Activated CD4-positive, alpha-beta T cell treated with anti-CD3 and anti-CD28 coated beads, Interleukin-2, amount 50 U/mL, for 24 hours (primary cell): ENCODE results near the gene PRXL2B.
"Not testable (repeated sequence)": the region's sequence is repeated elsewhere in the genome, so short reads cannot be mapped to it uniquely, and the experiment has no call there.

ENCODE experiments used
- DNase-seq, 2 donors: peaks; one replicate each; pipeline ENCODE4 v3.0.0-alpha.2; 2020; ENCODE audit warnings: low read depth in 1 of 2, low spot score in 1 of 2

The PRXL2B gene

DNA sequence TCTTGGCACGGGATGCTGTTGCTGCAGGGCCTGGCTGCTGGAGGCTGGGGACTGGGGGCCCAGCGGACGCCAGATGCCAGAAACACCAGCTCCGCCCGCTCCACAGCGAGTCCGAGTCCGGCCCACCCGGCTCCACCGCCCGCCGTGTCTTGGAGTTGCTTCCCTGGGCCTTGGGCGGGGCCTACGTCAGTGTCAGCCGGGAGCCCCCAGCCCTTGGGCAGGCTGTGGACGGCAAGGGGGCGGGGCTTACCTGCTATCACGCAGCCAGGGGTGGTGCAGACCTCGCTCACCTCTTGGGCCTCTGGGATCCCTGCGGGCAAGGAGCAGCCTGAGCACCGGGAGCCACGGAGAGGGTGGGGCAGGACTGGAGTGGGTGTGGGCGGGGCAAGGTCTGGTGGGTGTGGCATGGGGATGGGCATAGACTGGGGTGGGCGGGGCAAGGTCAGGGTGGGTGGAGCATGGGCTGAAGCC is 24.5 kb downstream of the PRXL2B start:
- DNase-seq: no peak

GRCh38 chr1:2611621-2612437 is 25.3 kb downstream of the PRXL2B start:
- no peak for DNase-seq

DNA sequence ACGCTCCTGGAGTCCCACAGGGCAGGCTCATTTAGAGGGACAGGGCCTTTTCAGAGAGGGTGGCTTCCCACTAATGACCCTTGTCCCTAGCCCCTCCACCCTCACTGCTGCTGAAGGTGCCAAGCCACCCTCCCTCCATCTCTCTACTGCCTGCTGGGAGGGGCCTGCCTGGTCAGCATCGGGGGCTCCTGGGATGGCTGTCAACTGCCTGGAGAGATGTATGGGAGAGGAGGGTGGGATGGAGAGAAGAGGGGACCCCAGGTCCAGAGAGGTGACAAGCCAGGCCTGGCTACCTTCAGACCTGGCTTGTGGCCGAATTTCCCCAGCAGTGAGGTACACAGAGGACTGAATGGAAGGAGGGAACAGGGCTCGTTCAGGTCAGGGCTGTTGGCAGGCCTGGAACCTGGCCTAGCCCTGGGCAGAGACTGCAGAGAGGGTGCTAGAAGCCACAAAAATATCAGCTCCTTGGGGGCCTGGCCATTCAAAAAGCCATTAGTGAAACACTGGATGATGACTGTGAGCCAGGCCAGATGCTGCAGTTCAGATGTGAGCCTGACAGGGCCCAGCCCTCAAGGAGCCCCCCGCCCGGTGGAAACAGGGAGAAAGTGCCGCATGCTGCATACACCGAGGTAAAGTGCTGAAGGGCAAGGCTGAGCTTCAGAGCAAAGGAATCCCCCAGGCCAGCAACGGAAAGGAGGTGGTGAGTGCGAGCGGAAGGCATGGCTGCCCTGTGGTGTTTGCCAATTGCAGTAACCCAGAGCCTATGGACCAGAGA is 26.2 kb downstream of the PRXL2B start:
- DNase-seq: no peak

GRCh38 chr1:2614145-2614544 is 27.6 kb downstream of the PRXL2B start:
- no peak for DNase-seq

- no peak for DNase-seq
Observed at GRCh38 chr1:2617971-2618470, 31.4 kb downstream of the PRXL2B start.

GRCh38 chr1:2623571-2624337 is 37.2 kb downstream of the PRXL2B start:
- DNase-seq: no peak

DNA sequence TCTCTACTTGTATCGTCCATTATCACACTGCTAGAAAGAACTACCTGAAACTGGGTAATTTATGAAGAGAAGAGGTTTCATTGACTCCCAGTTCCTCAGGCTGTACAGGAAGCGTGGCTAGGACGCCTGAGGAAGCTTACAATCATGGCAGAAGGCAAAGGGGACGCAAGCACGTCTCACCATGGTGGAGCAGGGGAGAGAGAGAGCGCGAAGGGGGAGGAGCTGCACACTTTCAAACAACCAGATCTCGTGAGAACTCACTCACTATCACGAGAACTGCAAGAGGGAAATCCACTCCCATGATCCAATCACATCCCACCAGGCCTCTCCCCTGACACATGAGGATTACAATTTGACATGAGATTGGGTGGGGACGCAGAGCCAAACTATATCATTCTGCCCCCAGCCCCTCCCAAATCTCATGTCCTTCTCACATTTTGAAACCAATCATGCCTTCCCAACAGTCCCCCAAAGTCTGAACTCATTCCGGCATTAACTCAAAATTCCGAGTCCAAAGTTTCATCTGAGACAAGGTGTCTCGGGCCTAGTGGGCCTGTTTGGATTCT is 38.2 kb downstream of the PRXL2B start:
- no peak for DNase-seq

GRCh38 chr1:2625311-2625710 is 38.7 kb downstream of the PRXL2B start:
- DNase-seq: no peak

DNA sequence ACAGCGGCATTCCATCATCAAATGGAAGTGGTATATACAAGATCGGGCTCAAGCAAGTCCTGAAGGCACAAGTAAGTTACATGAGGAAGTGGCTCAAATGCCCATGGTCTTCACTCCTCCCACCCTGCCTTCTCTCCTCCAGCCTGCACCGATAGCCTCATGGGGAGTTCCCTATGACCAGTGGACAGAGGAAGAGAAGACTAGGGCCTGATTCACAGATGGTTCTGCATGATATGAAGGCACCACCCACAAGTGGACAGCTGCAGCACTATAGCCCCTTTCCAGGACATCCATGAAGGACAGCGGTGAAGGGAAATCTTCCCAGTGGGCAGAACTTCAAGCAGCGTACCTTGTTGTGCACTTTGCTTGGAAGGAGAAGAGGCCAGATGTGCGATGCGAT is 39.2 kb downstream of the PRXL2B start:
- DNase-seq: not testable (repeated sequence)

- DNase-seq: no peak
Observed at GRCh38 chr1:2627746-2628145, 41.2 kb downstream of the PRXL2B start.

- no peak for DNase-seq
Observed at GRCh38 chr1:2628191-2628932, 41.8 kb downstream of the PRXL2B start.

GRCh38 chr1:2628933-2629626 is 42.5 kb downstream of the PRXL2B start:
- no peak for DNase-seq

DNA sequence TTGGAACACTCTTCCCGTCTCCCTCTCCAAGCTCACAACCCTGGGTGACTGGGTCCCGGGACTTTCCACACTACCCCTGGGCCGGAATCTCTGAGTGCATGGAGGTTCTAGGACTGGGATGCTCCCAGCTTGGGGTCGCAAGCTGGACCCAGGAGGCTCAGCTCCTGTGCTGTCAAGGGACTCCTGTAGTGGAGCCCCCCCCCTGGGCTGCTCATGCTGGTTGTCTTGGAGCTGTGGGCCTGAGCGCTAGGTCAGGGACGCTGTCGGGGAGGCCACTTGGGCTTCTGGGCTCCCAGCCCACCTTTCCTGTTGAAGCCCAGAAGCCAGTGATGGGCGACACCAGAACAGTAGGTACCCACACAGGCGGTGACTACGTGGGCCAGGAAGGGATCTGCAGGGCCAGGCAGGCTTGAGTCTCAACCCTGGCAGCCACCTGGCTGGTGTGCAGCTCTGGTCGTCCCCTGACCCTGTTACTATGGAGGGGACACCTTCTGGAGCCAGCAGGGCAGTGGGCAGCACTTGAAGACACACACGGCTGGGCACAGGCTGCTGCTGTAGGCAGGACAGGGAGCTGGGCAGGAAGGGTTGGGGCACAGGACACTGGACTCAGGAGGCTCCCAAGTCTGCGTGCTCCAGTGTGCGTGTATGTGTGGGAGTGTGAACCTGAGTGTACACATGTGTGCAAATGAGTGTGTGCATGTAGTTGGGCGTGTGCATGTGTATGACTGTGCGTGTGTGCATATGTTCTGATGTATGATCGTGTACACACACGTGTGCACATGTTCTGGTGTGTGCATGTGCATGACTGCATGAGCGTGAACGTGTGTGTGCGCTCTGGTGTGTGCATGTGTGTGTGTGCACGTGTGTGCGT is 43.3 kb downstream of the PRXL2B start:
- DNase-seq: no peak

GRCh38 chr1:2630498-2631135 is 44.0 kb downstream of the PRXL2B start:
- no peak for DNase-seq

DNA sequence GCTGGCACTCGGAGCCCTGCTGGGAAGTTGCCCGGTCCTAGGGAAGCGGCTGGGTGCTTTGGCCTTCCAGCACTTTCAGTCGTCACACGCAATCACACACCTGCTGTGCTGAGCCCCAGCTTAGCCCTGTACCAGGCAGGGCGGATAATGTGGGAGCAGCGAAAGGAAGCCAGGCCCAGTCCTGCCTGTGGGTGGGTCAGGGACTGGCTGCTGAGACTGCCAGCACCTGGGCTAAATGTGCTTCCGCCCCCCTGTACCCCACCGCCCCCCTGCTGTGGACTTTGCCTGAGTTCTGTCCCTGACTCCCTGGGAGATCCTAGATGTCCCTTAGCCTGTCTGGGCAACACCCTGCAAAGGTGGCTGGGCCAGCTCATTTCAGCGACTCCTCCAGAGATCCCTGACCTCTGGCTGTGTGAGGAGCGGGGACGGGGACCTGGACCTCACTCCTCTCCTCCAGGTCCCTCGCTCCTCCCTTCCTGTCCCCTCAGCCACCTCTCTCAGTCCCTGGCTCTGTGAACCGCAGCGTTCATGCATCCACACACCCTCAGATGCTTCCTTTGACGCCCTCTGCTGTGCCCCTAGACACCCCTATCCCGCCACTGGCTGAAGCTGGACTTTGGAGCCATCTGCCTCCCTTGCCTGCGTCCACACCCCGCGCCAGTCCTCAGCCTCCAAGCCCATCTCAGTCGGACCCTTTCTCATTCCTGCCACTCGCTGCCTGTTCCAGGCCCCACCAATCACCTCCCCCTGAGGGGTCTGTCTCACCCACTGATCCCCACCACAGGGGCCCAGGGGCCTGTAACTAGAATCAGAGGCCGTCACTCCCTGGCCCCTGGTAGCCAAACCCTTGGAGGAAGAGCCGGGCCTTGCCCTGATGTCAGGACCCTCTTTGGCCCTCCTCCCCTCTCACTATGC is 44.8 kb downstream of the PRXL2B start:
- no peak for DNase-seq

DNA sequence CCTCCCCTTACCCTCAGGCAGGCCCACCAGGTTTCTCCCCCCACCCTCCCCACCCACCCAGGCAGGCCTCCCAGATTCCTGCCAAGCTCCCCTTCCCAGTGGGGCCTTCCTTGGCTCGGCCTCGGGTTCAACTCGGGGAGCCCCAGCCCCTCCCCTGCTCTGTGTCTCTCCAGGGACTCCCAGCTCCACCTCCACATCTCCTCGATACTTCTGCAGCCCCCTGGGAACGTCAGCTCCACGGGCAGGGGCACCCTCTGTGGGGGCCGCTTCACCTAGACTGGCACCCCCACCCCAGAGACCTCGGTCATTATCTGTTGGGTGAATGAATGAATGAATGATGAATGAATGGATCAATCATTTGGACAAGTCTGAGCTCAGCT is 45.5 kb downstream of the PRXL2B start:
- no peak for DNase-seq
